GM21515 (cell line): ENCODE data around the gene PDE6G.
"Not testable (repeated sequence)": the region's sequence is repeated elsewhere in the genome, so short reads cannot be mapped to it uniquely, and the experiment has no call there.

ENCODE experiments used
- ATAC-seq: cut with Tn5 transposase; IDR thresholded peaks from one replicate; pipeline ENCODE4 v1.9.1; 2021; ENCODE audit not compliant: unreplicated experiment

The PDE6G gene

DNA sequence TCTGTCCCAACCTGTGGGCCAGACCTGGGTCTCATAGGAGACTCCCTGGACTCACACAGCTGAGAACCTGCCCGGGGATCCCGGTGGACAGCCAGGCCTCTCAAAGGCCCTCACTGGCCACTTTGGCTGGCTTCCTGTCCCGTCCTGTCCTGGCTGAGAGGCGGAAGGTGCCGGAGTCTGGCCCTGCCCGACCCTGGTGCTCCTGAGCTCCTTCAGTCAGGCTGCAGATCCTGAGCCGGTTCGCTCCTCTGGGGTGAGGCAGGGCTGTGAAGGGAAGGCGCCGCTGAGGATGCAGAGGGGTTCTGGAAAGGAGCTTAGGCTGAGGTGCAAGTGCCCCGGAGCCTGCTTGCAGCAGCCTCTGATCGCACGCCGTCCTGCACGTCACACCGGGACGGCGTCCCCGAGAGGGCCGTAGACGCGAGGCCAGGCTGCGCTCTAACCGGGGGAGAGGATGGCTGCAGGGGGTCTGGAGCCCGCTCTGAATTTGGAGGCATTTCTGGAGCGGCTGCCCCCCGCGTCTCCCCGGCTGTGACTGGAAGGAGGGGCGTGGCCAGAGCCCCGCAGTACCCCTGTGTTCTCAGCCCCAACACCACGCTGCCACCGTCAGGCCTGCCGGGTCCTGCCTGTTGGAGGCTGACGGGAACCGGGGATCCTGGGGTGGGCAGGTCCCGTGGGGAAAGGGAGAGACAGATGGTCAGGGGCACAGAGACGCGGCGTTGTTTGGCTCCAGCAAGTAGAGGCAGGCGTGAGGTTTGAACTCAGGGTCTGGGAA lies 31.6 kb upstream of the PDE6G start:
- ATAC-seq: no peak

DNA sequence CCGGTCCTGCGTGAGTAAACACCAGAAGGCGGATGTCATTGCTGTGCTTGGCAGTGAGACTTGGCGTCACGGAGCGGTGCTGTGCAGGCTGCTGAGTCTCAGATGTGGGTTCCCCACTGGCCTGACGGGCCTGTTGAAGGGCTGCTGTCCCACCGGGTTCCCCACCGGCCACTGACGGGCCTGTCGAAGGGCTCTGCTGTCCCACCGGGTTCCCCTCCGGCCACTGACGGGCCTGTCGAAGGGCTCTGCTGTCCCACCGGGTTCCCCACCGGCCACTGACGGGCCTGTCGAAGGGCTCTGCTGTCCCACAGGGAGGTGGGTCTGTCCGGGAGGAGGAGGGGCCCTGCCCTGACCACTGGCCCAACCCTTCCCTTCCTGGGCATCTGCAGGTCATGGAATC lies 30.3 kb upstream of the PDE6G start:
- ATAC-seq: no peak

DNA sequence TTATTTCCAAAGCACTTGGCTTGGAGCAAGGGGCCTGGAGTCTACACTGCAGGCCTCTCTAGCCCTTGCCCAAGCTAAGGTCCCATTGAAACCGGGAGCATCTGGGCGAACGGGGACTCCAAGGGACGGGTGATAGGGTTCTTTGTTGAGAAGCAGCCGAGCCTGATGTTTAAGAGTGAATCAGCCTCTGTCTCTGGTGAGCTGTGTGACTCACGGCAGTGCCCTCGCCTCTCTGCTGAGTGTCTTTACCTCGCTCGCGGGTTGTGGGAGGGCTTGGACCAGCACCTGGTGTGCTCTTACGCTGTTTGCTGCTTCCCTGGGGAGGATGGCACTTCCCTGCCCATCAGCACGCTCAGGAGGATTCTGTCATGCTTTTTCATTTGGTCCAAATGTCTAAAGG lies 28.8 kb upstream of the PDE6G start:
- no peak for ATAC-seq

DNA sequence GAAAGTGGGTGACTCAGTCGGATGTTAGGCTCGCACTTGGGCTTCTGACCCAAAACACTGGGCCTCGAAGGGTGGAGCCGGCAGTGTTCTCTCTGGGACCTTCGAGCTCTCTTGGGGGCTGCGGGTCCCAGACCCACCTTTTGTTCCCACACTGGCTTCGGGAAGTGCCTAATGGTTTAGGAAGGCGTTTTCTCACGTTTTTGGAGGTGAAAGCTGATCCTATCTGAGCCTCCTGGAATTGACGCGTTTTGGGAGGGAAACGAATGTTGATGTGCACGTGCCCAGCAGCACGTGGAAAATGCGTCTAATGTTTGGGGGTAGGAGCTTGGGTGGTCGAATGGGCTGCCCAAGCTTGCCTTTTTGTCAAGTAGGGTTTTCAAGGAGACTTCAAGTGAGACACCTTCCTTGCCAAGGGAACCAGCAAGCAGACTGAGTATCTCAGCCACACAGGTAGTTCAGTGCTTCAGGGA lies 28.1 kb upstream of the PDE6G start:
- ATAC-seq: no peak

DNA sequence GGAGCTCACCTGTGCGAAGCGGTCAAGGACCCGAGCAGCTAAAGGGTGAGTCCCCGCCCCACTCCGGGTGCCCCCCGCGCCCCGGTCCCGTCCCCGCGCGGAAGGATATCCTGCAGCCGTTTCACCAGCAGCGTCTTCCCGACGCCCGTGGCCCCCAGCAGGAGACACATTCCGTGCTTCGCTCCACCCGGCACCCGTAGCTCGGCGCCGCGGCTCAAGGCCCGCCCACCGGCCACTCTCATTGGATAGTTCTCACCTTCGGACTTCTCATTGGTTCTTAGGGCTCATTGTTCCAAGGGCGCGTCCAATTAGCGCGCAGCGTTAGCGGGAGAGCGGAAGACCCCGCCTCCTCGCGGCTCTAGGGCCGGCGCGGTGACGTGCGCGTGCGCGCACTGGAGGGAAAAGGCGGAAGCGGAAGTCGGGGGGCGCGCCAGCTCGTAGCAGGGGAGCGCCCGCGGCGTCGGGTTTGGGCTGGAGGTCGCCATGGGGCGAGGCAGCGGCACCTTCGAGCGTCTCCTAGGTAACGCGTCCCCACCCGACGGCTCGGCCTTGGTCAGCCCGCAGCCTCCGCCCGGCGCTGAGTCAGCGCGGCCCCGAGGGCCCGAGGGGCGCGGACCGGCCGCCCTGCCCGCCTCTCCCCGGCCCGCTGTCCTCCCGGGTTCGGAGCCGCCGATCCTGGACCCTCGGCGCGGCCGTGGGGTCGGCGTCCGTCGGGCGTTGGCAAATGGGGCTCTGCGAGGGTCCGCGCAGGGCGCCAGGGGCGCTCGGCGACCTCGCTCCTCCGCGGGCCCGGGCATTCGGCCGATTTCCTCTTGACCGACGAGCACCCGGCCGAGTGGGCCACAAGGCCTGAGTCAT lies 27.5 kb upstream of the PDE6G start, which contains the start of the genes ARL16 and HGS:
TSS of gene ARL16 (minus strand) at position 214 of the 858 bp plus-strand sequence. CDS start at position 170, 44 bp downstream.
TSS of gene HGS (plus strand) at position 428 of the 858 bp plus-strand sequence. CDS start at position 484, 56 bp downstream.
- ATAC-seq: peak; percentile 85

DNA sequence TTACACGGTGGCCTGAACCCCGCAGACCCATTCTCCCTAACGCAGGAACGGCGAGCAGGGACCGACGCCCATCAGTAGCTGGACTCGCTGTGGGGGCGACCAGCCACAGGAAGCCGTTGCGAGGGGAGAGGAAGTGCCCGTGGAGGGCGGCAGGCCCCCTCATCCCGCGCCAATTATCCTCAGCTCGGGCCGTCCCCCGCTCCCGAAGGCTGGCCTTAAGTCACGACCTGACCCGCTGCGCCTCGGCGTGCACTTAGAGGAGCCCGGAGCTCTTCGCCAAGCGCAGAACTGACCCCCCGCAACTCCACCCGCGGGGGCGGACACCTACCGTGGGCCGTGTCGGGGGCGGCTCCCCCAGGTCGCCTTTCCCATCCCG lies 26.9 kb upstream of the PDE6G start:
- peak; percentile 8 for ATAC-seq

DNA sequence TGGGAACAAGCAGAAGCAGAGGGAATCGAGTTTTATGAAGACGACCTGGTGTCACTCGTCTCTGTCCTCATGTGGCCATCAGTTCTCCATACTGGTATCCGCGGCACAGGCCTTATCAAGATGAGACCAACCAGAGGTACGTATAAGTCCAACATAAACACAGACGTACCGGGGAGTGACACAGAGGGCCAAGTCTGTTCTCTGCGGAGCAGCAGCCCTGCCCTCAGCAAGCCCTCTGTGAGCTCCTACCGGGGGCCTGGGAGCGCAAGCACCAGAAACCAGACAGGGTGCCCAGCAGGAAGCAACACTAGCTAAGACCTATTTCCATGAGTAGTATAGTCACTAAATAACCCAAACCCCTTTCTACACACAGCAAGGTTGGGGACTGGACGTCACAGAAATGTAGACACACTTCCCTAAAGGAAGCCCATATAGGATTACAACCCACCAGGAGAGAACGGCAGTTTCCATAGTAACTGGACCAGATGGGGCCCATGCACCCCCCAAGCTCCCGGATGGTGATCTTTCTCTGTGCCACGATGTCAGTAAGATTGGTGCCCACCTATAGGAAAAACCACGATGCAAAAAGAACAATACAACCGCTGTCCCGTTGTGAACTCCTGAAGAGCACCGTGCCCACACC lies 26.3 kb upstream of the PDE6G start:
- ATAC-seq: no peak

DNA sequence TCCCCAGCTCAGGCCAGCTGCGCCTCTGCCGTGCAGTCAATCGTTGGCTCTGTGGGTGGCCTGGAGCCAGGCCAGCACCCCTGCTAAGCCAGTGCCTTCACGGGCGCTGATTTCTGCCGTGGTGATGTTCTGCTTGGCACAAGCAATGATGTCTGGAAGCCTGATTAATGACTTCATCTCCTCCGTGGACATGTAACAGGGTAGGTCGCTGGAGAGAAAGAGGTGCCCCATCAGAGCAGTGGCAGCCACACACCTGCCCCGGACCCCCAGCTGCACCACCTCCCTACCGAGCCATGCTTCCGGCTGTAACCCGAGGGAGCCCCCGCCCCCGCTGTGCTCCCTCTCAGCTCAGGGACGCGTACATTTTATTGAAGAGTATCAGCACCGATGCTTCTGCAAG lies 25.3 kb upstream of the PDE6G start:
- no peak for ATAC-seq

DNA sequence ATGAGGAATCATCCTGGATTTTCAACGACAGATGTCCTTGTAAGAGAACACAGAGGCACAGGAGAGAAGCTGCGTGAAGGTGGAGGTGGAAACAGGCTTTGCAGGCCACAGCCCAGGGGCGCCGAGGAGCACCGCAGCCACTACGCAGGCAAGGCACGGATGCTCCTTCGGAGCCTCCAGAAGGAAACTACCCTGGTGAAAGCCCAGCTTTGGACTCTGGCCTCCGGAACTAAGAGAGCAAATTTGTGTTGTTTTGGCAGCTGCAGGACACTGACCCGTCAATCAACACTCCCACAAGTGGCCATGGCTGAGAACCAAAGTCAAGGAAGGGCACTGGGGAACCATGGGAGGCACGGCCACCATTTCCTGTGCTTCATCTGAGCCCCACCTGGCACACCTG lies 23.8 kb upstream of the PDE6G start:
- no peak for ATAC-seq

DNA sequence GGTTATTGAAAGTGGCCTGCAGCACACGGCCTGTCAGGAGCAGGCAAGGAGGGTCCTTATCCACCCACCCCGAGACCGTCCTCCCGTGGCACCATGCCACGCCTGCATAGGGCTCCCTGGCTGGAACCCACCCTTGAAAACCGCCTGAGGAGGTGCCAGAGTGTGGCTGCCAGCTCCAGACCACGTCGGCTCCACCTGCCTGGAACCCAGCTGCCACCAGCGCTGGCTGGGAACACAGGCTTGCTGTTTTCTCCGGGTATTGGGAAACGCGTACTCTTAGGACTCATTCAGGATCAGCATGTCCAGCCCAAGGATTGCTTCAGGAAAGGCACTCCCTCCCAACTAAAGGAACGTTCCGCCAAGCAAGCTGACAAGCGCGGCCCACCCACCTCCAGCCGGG lies 20.6 kb upstream of the PDE6G start:
- ATAC-seq: no peak

DNA sequence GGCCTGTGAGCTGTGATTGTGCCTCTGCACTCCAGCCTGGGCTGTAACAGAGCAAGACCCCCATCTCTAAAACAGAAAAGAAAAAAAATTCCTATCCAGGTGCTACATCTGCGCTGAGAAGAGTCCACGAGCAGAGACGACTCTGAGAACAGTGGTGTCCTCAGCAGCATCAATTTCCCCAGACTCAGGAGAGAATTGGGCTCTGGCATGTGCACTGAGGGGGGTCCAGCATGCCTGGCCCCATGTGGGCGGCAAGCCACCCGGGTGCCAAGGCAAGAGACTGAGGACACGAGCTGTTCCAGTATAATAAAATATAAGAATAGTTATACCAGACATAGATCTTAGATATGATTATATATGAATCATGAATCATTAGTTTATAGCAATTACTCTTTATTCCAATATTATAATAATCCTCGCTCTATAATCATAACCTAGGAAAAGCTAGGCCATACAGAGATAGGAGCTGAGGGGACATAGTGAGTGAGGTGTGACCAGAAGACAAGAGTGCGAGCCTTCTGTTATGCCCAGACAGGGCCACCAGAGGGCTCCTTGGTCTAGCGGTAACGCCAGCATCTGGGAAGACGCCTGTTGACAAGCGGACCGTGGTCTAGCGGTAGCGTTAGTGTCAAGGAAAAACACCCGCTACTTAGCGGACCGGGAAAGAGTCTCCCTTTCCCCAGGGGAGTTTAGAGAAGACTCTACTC lies 19.3 kb upstream of the PDE6G start:
- ATAC-seq: not testable (repeated sequence)

DNA sequence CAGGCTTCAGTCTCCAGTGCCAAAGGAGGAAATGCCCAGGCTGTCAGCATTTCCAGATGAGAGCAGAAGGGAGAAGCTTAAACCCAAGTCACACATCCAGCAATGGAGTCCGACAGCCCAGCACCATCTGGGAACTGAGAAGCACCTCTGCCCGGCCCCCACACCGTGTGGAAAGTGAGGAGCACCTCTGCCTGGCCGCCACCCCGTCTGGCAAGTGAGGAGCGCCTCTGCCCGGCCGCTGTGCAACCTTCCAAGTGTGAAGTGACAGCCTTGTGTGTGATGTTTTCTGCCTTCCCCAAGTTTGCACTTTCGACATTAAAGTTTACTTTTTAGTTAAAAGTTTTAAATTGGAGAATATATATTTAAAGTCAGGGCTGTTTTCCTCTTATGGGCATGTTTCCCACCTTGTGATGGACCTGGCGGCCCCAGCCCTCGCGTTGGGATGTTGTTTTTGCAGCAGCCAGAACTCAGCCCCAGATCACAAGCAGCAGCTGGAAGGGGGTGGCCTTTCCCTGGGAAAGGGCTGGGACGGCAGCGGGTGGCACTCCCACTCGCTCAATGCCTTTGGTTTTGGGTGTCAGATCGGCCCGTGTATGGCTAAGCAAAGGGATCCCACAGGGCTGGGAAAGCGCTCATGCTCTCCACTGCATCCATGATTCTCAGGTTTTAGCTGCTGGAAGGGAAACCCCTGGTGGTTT lies 17.4 kb upstream of the PDE6G start:
- no peak for ATAC-seq

DNA sequence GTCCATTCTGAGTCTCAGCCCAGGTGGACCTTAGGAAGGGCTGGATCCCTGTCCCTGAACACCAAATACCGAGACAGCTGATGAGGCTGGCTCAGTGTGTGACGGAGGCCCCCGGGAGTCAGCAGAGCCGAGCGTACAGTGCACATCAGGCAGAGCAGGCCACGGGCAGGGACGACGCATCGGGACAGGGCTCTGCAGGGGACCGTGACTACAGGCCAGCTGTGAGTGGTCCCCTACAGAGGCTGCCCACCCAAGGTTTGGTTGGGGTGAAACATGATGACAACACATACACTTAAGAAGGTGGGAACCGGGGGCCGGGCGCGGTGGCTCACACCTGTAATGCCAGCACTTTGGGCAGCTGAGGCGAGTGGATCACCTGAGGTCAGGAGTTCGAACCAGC lies 16.6 kb upstream of the PDE6G start:
- no peak for ATAC-seq

DNA sequence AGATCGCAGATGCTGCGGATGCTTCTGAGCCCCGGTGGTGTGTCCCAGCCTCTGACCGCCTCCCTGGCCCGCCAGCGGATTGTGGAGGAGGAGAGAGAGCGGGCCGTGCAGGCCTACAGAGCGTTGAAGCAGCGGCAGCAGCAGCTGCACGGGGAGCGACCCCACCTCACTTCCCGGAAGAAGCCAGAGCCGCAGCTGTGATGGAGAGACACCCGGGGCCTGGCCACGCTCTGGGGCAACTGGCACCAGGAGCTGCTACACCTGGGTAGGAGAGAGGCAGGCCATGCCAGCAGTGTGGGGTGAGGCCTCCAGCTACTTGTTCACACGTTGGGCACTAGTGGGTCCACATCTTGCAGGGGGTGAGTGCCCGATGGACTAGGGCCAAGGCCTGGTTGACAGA lies 16.2 kb upstream of the PDE6G start:
- no peak for ATAC-seq

DNA sequence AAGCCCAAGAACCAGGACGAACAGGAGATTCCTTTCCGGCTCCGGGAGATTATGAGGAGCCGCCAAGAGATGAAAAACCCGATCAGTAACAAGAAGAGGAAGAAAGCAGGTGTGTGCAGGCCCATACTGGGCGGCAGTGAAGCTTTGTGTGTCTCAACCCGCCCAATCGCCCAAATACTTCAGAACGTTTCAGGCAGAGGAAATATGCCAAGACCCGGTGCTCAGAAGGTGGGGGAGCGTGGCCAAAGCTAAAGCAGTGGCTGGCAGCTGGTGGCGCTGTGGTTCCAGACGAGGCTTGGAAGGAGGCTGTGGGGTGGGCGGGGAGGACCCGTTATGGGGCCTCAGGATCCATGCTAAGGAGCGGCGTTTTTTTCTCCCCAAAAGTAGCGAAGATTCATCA lies 11.4 kb upstream of the PDE6G start:
- no peak for ATAC-seq

DNA sequence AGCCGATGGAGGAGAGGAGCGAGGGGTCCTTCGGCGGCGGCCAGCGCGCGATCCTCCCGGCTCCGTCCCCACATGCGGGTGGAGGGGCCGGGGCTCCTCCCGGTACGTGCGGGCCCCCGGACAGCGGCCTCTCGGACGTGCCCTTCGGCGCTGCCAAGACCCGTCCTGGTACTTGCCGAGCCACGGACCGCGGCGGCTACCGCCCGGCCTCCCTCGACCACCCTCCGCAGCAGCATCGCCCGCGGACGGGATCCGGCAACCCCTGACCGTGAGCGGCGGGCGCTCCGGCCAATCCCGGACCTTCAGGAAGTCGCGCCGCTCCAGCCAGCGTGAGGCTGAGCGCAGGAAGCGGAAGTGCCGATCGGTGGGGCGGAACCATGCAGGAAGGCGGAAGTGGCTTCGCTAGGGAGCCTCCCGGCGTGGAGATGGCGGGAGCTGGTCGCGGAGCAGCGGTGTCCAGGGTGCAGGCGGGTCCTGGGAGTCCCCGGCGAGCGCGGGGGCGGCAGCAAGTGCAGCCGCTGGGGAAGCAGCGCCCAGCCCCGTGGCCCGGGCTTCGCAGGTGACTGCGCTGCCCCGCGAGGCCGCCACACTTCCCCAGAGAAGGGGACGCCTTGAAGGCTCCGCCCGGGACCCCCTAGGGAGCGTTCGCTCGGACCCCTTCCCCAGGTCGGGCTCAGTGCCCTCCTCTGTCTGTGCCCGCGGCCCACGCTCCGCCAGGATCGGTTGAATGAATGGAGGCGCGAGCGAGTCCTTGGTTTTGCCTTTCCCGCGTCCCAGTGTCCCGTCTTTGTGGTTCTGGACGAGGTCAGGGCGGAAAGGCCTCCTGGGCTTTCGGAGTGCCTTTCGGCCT lies 10.2 kb upstream of the PDE6G start, which contains the start of the genes CCDC137 and OXLD1:
TSS of gene CCDC137 (plus strand) at position 396 of the 850 bp plus-strand sequence. CDS start at position 426, 30 bp downstream.
TSS of gene OXLD1 (minus strand) at position 264 of the 850 bp plus-strand sequence. CDS start at position 236, 28 bp downstream.
- peak; percentile 86 for ATAC-seq

DNA sequence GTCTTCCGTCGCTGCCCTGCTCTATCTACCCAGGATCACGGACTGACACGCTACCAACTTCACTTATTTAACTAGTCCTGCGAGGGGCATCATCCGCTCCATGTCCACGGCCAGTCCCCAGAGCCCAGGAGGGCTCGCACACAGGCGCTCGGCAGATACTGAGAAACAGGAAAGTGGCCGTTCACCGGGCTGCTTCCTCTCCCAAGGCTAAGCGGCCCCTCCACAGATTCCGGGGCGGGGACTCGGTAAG lies 9.7 kb upstream of the PDE6G start:
- no peak for ATAC-seq

DNA sequence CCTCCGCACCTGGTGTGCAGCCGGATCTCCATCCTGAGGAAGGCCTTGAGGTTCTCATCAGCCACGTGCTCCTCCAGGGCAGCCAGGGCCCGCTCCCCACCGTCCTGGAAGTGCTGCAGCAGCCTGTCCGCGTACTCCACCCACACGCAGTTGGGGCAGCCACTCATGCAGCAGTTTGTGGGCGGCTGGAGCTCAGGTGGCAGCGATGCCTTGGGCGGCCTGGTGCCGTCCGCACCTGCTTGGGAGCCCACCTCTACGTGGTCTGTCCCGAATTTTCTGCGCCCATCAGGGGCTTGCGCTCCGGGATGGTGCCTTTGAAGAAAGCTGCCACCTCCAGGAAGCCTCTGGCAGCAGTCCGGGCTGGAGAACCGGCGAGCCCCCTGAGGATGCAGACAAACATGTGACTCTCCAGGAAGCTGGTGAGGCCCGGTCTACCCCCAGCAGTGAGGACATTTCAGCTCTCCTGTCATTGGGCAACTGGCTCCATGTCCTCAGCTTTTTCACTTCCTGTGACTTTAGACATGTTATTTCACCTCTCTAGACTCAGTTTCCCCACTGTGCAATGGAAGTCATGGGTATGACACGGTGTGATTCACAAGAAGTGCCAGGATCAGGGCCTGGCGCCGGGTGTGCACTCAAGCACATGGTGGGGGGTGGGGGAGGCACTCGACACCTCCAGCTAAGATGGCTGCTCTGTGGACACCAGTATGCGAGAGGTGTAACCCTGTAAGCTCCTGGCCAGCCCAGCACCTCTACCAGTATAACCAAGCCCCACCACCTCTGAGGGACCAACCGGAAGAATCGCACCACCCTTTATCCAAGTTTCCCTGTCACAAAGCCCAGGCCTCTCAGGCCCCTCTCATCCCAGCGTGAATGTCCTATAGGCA lies 9.1 kb upstream of the PDE6G start:
- peak; percentile 7 for ATAC-seq
